ENCODE data around the gene CISTR.

GRCh38 chr12:53737093-53737808 is 14.5 kb downstream of the CISTR start:
- TF ChIP-seq, protein P1, sequence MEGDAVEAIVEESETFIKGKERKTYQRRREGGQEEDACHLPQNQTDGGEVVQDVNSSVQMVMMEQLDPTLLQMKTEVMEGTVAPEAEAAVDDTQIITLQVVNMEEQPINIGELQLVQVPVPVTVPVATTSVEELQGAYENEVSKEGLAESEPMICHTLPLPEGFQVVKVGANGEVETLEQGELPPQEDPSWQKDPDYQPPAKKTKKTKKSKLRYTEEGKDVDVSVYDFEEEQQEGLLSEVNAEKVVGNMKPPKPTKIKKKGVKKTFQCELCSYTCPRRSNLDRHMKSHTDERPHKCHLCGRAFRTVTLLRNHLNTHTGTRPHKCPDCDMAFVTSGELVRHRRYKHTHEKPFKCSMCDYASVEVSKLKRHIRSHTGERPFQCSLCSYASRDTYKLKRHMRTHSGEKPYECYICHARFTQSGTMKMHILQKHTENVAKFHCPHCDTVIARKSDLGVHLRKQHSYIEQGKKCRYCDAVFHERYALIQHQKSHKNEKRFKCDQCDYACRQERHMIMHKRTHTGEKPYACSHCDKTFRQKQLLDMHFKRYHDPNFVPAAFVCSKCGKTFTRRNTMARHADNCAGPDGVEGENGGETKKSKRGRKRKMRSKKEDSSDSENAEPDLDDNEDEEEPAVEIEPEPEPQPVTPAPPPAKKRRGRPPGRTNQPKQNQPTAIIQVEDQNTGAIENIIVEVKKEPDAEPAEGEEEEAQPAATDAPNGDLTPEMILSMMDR (IDR thresholded peaks at IDR 0.05; ENCODE audit: low read depth, low read length, poor library complexity, severe bottlenecking): no peak
- no peak for TF ChIP-seq EZH2phosphoT487 (IDR thresholded peaks at IDR 0.05; ENCODE audit: borderline replicate concordance, low read length)

Measured in DOHH2 (cell line).